Measurements from ENCODE around the gene FBXO46.

Gene FBXO46

GRCh38 chr19:45670670-45671453 lies 59.8 kb downstream of the FBXO46 start:
- no peak for TF ChIP-seq Cebpa-rat (IDR thresholded peaks at IDR 0.05)
- H3K27ac ChIP-seq, result no peak overlapping the region
- no peak overlapping the region for H3K4me3 ChIP-seq
- peaks cover 0 to 7% (median 0%) of the 10 kb centered on the region in 11 experiments; a peak in 2 of 22 replicates for H3K9me3 ChIP-seq (replicated peaks in 1 of 11)
- H3K9ac ChIP-seq, result no peak overlapping the region
- peak overlapping the region in 6 of 11 experiments; percentile 9 to 46 (median 26); a peak in 8 of 22 replicates for H3K4me2 ChIP-seq
- H3K27me3 ChIP-seq, result peaks cover 49 to 91% (median 85%) of the 10 kb centered on the region in 11 experiments
- H4K20me1 ChIP-seq, result peaks cover 0 to 12% (median 0%) of the 10 kb centered on the region in 11 experiments; a peak in 5 of 22 replicates
- H3K4me1 ChIP-seq, result peaks cover 10 to 31% (median 24%) of the 10 kb centered on the region in 10 experiments
- H3K36me3 ChIP-seq, result no peaks in the 10 kb centered on the region

- Histone ChIP-seq H3K4me3 (peak overlapping the region; percentile 49 to 71 (median 55)), H3K4me1 (peaks cover 24 to 43% (median 36%) of the 10 kb centered on the region in 10 experiments), H3K27ac (peak overlapping the region in 2 of 11 experiments; percentile 6 to 28; a peak in 2 of 22 replicates), H3K9ac (peak overlapping the region; percentile 29 to 67 (median 53); a peak in 19 of 22 replicates), H3K4me2 (peak overlapping the region; percentile 83 to 100 (median 91)), H3K27me3 (peaks cover 34 to 68% (median 60%) of the 10 kb centered on the region in 11 experiments), H4K20me1 (peaks cover 0 to 12% (median 0%) of the 10 kb centered on the region in 11 experiments; a peak in 5 of 22 replicates), H3K9me3 (replicated peaks in 1 of 11) (peaks cover 0 to 7% (median 0%) of the 10 kb centered on the region in 11 experiments; a peak in 2 of 22 replicates), H3K36me3 (no peaks in the 10 kb centered on the region)
- TF ChIP-seq Cebpa-rat (IDR thresholded peaks at IDR 0.05), result no peak
These were observed 62.3 kb downstream of the FBXO46 start for GRCh38 chr19:45668342-45668871.

- H3K4me1 ChIP-seq, result peaks cover 25 to 43% (median 36%) of the 10 kb centered on the region in 10 experiments
These were observed 62.9 kb downstream of the FBXO46 start, which contains the start of gene GIPR for GRCh38 chr19:45667620-45668341. Gene GIPR (plus strand): TSS chr19:45668221. CDS start chr19:45669521, 1,300 bp downstream.

DNA sequence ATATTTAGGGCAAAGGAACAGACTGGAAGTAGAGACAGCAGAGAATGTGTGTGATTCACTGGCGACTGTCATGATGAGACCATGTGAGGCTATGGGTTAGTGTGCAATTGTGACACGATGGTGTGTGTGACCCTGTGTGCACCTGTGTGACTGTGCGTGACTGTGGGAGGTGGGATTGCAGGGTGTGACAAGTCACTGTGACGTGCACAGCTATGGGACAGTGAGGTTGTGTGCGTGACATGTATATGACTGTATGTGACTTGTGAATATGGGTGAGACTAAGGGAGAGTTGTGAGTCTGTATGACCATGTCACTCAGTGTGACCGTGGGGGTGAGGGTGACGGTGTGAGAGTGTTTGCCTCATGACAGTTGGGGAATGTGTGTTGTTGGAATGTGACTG lies 66.1 kb downstream of the FBXO46 start:
- peaks cover 17 to 33% (median 26%) of the 10 kb centered on the region in 11 experiments for H3K27me3 ChIP-seq
- no peak overlapping the region for H3K4me3 ChIP-seq
- peak overlapping the region; percentile 48 to 81 (median 59); a peak in 20 of 22 replicates for H3K4me2 ChIP-seq

More at GRCh38 chr19:45667620-45668341, 62.9 kb downstream of the FBXO46 start, which contains the start of gene GIPR:
- peak within 1 kb of the TSS; percentile 83 to 100 (median 91) for H3K4me2 ChIP-seq
- peaks cover 34 to 64% (median 58%) of the 10 kb centered on the region in 11 experiments for H3K27me3 ChIP-seq
- H3K9me3 ChIP-seq (replicated peaks in 1 of 11), result peaks cover 0 to 7% (median 0%) of the 10 kb centered on the region in 11 experiments; a peak in 2 of 22 replicates
- peak within 1 kb of the TSS in 2 of 11 experiments; percentile 6 to 28; a peak in 2 of 22 replicates for H3K27ac ChIP-seq
- H4K20me1 ChIP-seq, result peaks cover 0 to 12% (median 0%) of the 10 kb centered on the region in 11 experiments; a peak in 5 of 22 replicates
- no peaks in the 10 kb centered on the region for H3K36me3 ChIP-seq
- no peak for TF ChIP-seq Cebpa-rat (IDR thresholded peaks at IDR 0.05)
- H3K9ac ChIP-seq, result peak within 1 kb of the TSS; percentile 29 to 67 (median 53); a peak in 19 of 22 replicates
- peak within 1 kb of the TSS; percentile 49 to 71 (median 55) for H3K4me3 ChIP-seq

GRCh38 chr19:45663800-45664199 lies 66.9 kb downstream of the FBXO46 start:
- Histone ChIP-seq H3K9ac (peak overlapping the region in 2 of 11 experiments; percentile 29 to 31; a peak in 2 of 22 replicates), H3K9me3 (replicated peaks in 1 of 11) (no peaks in the 10 kb centered on the region), H3K36me3 (no peaks in the 10 kb centered on the region), H3K27ac (peak overlapping the region in 5 of 11 experiments; percentile 17 to 50 (median 42); a peak in 6 of 22 replicates), H3K27me3 (peaks cover 9 to 25% (median 18%) of the 10 kb centered on the region in 11 experiments), H3K4me2 (peak overlapping the region; percentile 48 to 81 (median 59)), H3K4me3 (no peak overlapping the region), H3K4me1 (peaks cover 20 to 32% (median 26%) of the 10 kb centered on the region in 10 experiments), H4K20me1 (peaks cover 0 to 8% (median 0%) of the 10 kb centered on the region in 11 experiments; a peak in 2 of 22 replicates)
- TF ChIP-seq Cebpa-rat (IDR thresholded peaks at IDR 0.05), result no peak

More for the DNA sequence above, 66.1 kb downstream of the FBXO46 start:
- no peaks in the 10 kb centered on the region for H3K9me3 ChIP-seq (replicated peaks in 1 of 11)
- peaks cover 25 to 39% (median 33%) of the 10 kb centered on the region in 10 experiments for H3K4me1 ChIP-seq
- no peak for TF ChIP-seq Cebpa-rat (IDR thresholded peaks at IDR 0.05)
- H4K20me1 ChIP-seq, result peaks cover 0 to 8% (median 0%) of the 10 kb centered on the region in 11 experiments; a peak in 3 of 22 replicates
- peak overlapping the region in 1 of 11 experiments; percentile 31; a peak in 1 of 22 replicates for H3K9ac ChIP-seq
- H3K36me3 ChIP-seq, result no peaks in the 10 kb centered on the region
- no peak overlapping the region; a peak in 1 of 22 replicates for H3K27ac ChIP-seq

GRCh38 chr19:45660636-45661035 lies 70.1 kb downstream of the FBXO46 start:
- Histone ChIP-seq H3K27ac (no peak overlapping the region), H3K4me2 (no peak overlapping the region), H3K4me3 (no peak overlapping the region), H3K4me1 (peaks cover 9 to 15% (median 12%) of the 10 kb centered on the region in 10 experiments), H4K20me1 (peaks cover 0 to 8% (median 0%) of the 10 kb centered on the region in 11 experiments; a peak in 1 of 22 replicates), H3K9ac (no peak overlapping the region), H3K9me3 (replicated peaks in 1 of 11) (no peaks in the 10 kb centered on the region), H3K36me3 (no peaks in the 10 kb centered on the region), H3K27me3 (no peaks in the 10 kb centered on the region)
- TF ChIP-seq Cebpa-rat (IDR thresholded peaks at IDR 0.05), result no peak
